Spleen (tissue), 11 donors: ENCODE results near the gene POMGNT2. TPM values are rescaled to one million over a fixed set of nuclear protein-coding genes. Genes with fewer than 3 reads are reported as not detected.

ENCODE experiments used
- DNase-seq: peaks from one replicate; pipeline ENCODE4 v3.0.0-alpha.2; 2020
- H3K27ac ChIP-seq, 8 donors: fragments of 200-600 bp; sonication (generic) in 7 of 8; 1 replicate in 4 of 8; 2 replicates in 4 of 8; pipeline versions ENCODE4 v1.5.0 to v1.8.0; 2016 to 2021; ENCODE audit warnings: inconsistent platforms in 4 of 8, mild to moderate bottlenecking in 4 of 8, moderate library complexity in 1 of 8
- H3K27me3 ChIP-seq, 7 donors: fragments of 200-600 bp; sonication (generic) in 6 of 7; replicated peaks in 1 of 7; 1 replicate in 4 of 7; 2 replicates in 3 of 7; pipeline versions ENCODE4 v1.5.0 to v1.8.0; 2016 to 2021; ENCODE audit warnings: inconsistent platforms in 3 of 7, mild to moderate bottlenecking in 1 of 7
- H3K36me3 ChIP-seq, 6 donors: fragments of 200-600 bp; sonication (generic) in 5 of 6; 1 replicate in 4 of 6; 2 replicates in 2 of 6; pipeline versions ENCODE4 v1.5.0 to v1.8.0; 2016 to 2021; ENCODE audit warnings: inconsistent platforms in 2 of 6
- H3K4me1 ChIP-seq, 6 donors: fragments of 200-600 bp; sonication (generic) in 5 of 6; 1 replicate in 3 of 6; 2 replicates in 3 of 6; pipeline versions ENCODE4 v1.5.0 to v1.8.0; 2016 to 2021; ENCODE audit warnings: inconsistent platforms in 3 of 6
- H3K4me3 ChIP-seq, 8 donors: fragments of 200-600 bp; sonication (generic) in 7 of 8; 1 replicate in 4 of 8; 2 replicates in 4 of 8; pipeline versions ENCODE4 v1.5.0 to v1.8.0; 2016 to 2021; ENCODE audit warnings: inconsistent platforms in 4 of 8, mild to moderate bottlenecking in 4 of 8, moderate library complexity in 2 of 8
- H3K9me3 ChIP-seq, 8 donors: fragments of 200-600 bp; sonication (generic) in 7 of 8; 1 replicate in 4 of 8; 2 replicates in 4 of 8; pipeline versions ENCODE4 v1.5.0 to v1.8.0; 2016 to 2021; ENCODE audit warnings: inconsistent platforms in 4 of 8
- CTCF ChIP-seq, 11 experiments: fragments of 200-600 bp in 7 of 11; fragments of 450-650 bp in 4 of 11; sonication (generic) in 4 of 11; IDR thresholded peaks in 8 of 11; conservative IDR thresholded peaks in 3 of 11; 1 replicate in 7 of 11; 2 replicates in 4 of 11; pipeline versions ENCODE4 v1.4.0 to v1.8.0; 2016 to 2021; ENCODE audit warnings: antibody characterized with exemption in 11 of 11, inconsistent platforms in 4 of 11, mild to moderate bottlenecking in 1 of 11
- POLR2A ChIP-seq, 3 donors: fragments of 450-650 bp; IDR thresholded peaks; one replicate each; pipeline ENCODE4 v1.5.1; 2017; ENCODE audit warnings: antibody characterized with exemption in 3 of 3, mild to moderate bottlenecking in 1 of 3
- POLR2AphosphoS5 ChIP-seq, 3 donors: sonication (generic); formaldehyde crosslinking; IDR thresholded peaks; one replicate each; pipeline ENCODE4 v1.5.1; 2017; ENCODE audit warnings: antibody characterized with exemption in 3 of 3
- WGBS, 5 donors: extraction: QIAGEN DNeasy Blood & Tissue Kit in 3 of 5; methylation state at CpG; one replicate each; pipeline versions ENCODE4 v1.1.5 to v1.1.7; 2013 to 2018; 5-methylcytosine and 5-hydroxymethylcytosine counted together
- intact Hi-C: fragments of 100-400 bp; cut with DNase I; formaldehyde crosslinking; loops from one replicate; pipeline ENCODE4 v1.15.0; 2023; ENCODE audit warnings: low total_unique reads
- polyA plus RNA-seq, 3 donors: library from polyadenylated mRNA; stranded (reverse); fragments of 200-250 nt; gene quantifications; one replicate each; pipeline ENCODE4 v1.2.1, GENCODE V29; 2013
- total RNA-seq, 7 donors: library from RNA; depleted of rRNA in 3 of 7; stranded (reverse); fragments of >200 nt in 3 of 7; fragmentation: NEBNext Ultra II Directional in 4 of 7; extraction: Animal tissue kit (Norgen Biotek cat#: 25700) in 4 of 7; gene quantifications; one replicate each; pipeline versions ENCODE4 v1.1.0 to v1.2.1, GENCODE V29; 2016 to 2021
- donor health status: healthy with polysubstance abuse.
- donor health status: DM: no; HTN: no; CAD: no; lungs with moderate emphysema.
- donor health status: DM: no; HTN: no; CAD: no.
- donor health status: Bipolar disorder and iron deficiency.
- donor health status: healthy.
- donor health status: DM: no; HTN: no; CAD: no.
- donor health status: DM: yes; HTN: yes; CAD: no.

Gene POMGNT2
- total and polyA plus RNA-seq, 10 donors: 2.3 to 13.6 (median 6.4) TPM

GRCh38 chr3:43113671-43114070 lies 7.8 kb upstream of the POMGNT2 start:
- intact Hi-C loops: no loop called here
- no peaks in the 10 kb centered on the region for H3K27me3 ChIP-seq
- TF ChIP-seq CTCF (IDR thresholded peaks at IDR 0.05 in 8 of 11, conservative IDR thresholded peaks at IDR 0.05 in 3 of 11) (no peak), POLR2A (IDR thresholded peaks at IDR 0.05) (no peak), POLR2AphosphoS5 (IDR thresholded peaks at IDR 0.05) (no peak)
- H3K4me3 ChIP-seq: no peak overlapping the region
- no peaks in the 10 kb centered on the region for H3K9me3 ChIP-seq
- WGBS, 5 donors: 92 to 98% (median 95%) methylated on average over 3 of the region's 3 CpGs
- no peaks in the 10 kb centered on the region for H3K36me3 ChIP-seq
- no peak for DNase-seq
- no peak overlapping the region for H3K27ac ChIP-seq
- H3K4me1 ChIP-seq: no peaks in the 10 kb centered on the region

- peak overlapping the region in 3 of 8 donors; percentile 5 to 72 (median 71) for H3K27ac ChIP-seq
- H3K9me3 ChIP-seq: no peaks in the 10 kb centered on the region
- H3K4me3 ChIP-seq: peak overlapping the region; percentile 65 to 93 (median 79)
- H3K27me3 ChIP-seq: no peaks in the 10 kb centered on the region
- TF ChIP-seq CTCF (IDR thresholded peaks at IDR 0.05 in 8 of 11, conservative IDR thresholded peaks at IDR 0.05 in 3 of 11) (no peak), POLR2A (IDR thresholded peaks at IDR 0.05) (no peak), POLR2AphosphoS5 (IDR thresholded peaks at IDR 0.05) (no peak)
- 11 to 19% (median 16%) methylated on average over 6 of the region's 6 CpGs for WGBS, 5 donors
- H3K4me1 ChIP-seq: peaks cover 5 to 34% (median 15%) of the 10 kb centered on the region in 6 donors
- no peaks in the 10 kb centered on the region for H3K36me3 ChIP-seq
- no peak for DNase-seq
- intact Hi-C loops: no loop called here
These were observed 382 bp upstream of the POMGNT2 start for GRCh38 chr3:43106293-43106628.

GRCh38 chr3:43104660-43105595 lies 951 bp downstream of the POMGNT2 start:
- Histone ChIP-seq H3K27me3 (no peaks in the 10 kb centered on the region), H3K9me3 (no peaks in the 10 kb centered on the region), H3K27ac (no peak overlapping the region), H3K4me3 (peak overlapping the region; percentile 65 to 93 (median 79)), H3K4me1 (peaks cover 5 to 34% (median 15%) of the 10 kb centered on the region in 6 donors), H3K36me3 (no peaks in the 10 kb centered on the region)
- intact Hi-C loops: no loop called here
- 54 to 85% (median 58%) methylated on average over 14 to 33 of the region's 33 CpGs for WGBS, 5 donors
- TF ChIP-seq POLR2A (IDR thresholded peaks at IDR 0.05): no peak
- TF ChIP-seq POLR2AphosphoS5 (IDR thresholded peaks at IDR 0.05): no peak
- no peak for TF ChIP-seq CTCF (IDR thresholded peaks at IDR 0.05 in 8 of 11, conservative IDR thresholded peaks at IDR 0.05 in 3 of 11)
- peak; percentile 84 for DNase-seq

GRCh38 chr3:43104039-43104438 lies 1.8 kb downstream of the POMGNT2 start:
- Histone ChIP-seq H3K4me3 (no peak overlapping the region), H3K4me1 (peaks cover 5 to 34% (median 15%) of the 10 kb centered on the region in 6 donors), H3K36me3 (no peaks in the 10 kb centered on the region), H3K27me3 (no peaks in the 10 kb centered on the region), H3K9me3 (no peaks in the 10 kb centered on the region), H3K27ac (no peak overlapping the region)
- TF ChIP-seq CTCF (IDR thresholded peaks at IDR 0.05 in 8 of 11, conservative IDR thresholded peaks at IDR 0.05 in 3 of 11) (no peak), POLR2AphosphoS5 (IDR thresholded peaks at IDR 0.05) (no peak), POLR2A (IDR thresholded peaks at IDR 0.05) (no peak)
- no peak for DNase-seq
- 54 to 97% (median 76%) methylated on average over 3 of the region's 3 CpGs for WGBS, 5 donors
- intact Hi-C loops: no loop called here
